Fibroblast of skin of left biceps (primary cell): Measurements from ENCODE around the gene MCC.

Source experiments
- DNase-seq, 2 experiments: peaks; one replicate each; pipeline ENCODE4 v3.0.0-alpha.2; 2013; ENCODE audit warnings: low read depth in 2 of 2

Gene MCC

DNA sequence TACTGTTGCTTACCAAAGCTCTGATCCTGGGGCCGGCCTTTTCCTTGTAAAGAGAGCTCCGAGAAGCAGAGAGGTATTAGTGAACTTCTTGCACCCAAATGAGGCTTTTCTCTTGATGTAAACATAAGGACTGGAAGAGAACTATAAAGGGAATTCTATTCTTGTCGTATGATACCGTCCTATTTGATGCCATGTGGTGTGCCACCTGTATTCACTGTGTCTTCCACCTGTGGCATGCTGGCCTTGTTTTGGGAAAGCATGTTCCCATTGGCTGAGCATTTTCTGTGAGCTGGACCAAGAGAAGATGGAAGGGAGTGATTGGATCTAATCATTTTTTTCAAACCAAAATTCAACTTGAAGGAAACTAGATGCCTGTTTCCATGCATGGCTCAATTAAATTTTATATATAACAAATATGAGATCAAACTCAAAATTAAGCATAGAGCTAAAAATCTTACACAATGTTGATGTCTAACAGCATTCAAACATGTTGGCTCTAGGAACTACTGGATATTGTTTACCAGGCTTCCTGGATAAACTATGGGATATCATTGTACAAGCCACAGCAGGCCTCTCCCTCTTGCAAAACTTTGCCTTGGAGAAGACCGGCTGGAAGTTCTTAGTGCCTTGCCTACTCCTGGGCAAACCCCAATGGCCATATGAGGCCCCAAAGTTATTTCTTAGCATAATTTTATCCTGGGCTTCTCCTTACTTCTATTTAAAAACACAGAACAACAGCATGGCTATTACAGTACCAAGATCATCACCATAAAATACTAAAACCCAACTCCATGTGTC is 168.8 kb downstream of the MCC start:
- DNase-seq = no peak

DNA sequence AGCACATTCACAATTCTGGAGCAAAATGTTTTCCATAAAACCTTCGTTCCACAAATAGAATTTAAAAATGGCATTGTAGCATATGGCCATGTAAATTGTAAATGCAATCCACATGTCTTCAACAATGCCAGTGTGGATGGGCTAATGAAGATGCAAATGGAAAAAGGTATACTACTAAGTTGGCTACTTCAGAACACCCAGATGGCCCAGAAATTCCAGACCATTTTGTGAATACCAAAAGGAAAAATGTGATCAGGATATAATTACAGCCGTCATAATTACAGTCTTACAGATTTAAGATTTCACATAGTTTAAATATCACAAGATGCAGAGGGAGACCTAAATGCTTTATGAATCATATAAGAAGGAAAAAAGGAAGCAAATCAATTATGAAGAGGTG is 170.6 kb downstream of the MCC start:
- DNase-seq = no peak

GRCh38 chr5:113311301-113311700 is 177.0 kb downstream of the MCC start:
- DNase-seq = no peak

- DNase-seq = no peak
These were observed 186.1 kb downstream of the MCC start for GRCh38 chr5:113302120-113302519.

- DNase-seq = no peak
These were observed 188.7 kb downstream of the MCC start for GRCh38 chr5:113299591-113299990.

GRCh38 chr5:113296676-113297075 is 191.6 kb downstream of the MCC start:
- no peak for DNase-seq

DNA sequence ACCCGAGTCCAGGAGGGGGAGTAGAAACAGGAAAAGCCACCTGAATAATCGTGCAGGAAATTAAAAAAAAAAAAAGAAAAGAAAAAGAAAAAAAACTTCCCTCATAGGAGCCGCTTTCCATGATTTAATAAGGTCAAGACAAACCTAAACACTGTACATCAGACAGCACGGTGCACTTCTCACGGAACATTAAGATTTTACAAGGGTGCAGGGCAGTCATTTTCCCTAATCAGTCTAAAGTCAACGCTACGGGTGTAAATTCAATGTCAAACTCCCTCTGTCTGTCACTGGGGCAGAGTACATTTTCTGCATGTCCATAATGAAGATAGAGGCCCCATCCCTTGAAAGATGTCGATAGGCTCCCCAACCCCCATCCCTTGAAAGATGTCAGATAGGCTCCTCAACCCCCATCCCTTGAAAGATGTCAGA is 193.1 kb downstream of the MCC start:
- DNase-seq = no peak

DNA sequence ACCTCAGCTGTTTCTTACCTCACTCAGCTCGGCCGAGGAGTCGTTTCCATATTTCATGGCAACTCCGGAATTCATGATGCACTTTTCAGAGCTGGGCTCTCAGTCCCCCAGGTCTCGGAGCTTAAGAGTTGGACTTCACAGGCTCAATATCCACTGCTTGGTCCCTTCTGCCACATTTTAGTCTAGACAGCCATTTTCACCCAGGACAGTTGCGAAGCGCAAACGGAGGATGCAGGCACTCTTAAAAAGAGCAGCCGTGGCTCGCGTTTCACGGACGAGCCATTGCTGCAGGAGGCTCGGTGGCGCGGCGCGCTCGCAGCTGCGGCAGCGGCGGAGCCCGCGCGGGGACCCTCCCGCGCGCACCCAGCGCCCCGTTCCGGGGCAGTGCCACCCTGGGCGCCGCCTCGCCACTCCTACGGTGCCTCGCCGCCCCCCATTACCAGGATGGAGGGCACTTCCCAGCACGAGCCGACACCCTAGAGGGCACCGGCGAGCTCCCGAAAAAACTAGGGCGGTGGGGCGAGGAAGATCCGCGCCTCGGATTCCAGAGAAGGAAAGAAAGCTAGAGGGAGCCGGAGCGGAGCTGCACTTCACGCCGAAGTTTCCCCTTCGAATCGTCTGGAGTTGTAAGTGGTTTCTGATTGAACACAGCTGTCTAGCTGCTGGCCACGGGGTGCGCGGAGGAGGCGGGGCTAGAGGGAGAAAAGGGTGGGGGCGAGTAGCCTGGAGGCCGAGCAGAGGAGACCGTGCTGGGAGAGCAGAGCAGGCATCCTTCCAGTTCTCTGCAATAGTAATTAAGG is 193.7 kb downstream of the MCC start:
- DNase-seq = peak; percentile 79 to 81

DNA sequence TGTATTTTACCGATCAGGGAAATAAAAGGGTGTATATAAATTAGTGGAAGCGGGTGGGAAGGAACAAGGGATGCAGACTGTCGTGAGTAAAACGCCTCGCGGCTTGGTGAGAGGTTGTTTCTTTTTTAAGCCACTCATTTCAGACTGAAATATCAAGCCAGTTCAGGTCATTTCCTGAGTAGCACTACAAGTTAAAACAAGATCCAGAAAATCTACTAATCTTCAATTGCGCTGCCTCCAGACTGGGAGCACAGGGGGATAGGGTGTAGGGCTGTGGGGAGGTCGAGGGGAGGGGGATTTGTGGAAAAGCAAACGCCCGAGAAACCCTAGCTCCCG is 194.3 kb downstream of the MCC start:
- no peak for DNase-seq

DNA sequence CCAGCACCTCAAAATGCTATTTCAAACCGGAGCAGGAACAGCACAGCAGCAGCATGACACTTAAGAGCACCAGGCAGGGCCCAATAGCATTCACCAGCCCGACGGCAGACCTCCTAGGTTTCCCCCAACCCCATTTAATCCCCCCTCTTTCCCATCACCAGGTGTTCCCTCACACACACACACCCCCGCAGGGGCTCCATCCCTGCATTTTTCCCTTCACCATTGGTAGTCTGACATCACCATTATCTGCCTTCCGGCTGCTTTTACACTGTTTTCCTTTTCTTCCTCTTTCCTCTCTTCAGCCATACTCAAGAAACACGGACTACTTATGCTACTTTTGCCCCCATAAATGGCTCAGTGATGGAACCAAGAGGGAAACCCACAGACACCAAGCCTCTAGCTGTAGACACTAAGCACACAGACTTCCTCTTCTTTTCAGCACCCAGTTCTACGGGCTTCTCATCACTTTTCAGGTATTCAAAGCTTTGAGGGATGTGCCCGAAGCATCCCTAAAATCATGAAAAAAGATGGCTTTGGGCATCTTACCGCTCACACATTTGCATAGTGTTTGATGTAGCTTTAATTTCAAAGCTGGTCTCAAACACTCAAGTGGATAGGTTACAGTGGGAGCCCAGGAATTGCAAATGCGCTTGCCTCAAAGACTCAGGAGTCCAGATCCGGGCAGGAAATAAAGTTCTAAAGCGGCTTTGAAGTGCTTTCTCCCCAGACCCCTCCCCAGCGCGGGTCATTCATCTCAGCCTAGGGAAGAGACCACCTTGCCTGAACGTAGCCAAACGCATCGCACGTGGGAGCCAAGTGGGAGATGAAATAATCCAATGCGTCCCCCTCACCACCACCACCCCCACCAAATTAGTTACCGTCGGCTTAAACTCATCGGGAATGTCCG is 194.9 kb downstream of the MCC start:
- no peak for DNase-seq

GRCh38 chr5:113292462-113292861 is 195.8 kb downstream of the MCC start:
- no peak for DNase-seq

GRCh38 chr5:113283558-113283957 is 204.7 kb downstream of the MCC start:
- no peak for DNase-seq

- DNase-seq = no peak
These were observed 205.8 kb downstream of the MCC start for GRCh38 chr5:113282472-113282871.

DNA sequence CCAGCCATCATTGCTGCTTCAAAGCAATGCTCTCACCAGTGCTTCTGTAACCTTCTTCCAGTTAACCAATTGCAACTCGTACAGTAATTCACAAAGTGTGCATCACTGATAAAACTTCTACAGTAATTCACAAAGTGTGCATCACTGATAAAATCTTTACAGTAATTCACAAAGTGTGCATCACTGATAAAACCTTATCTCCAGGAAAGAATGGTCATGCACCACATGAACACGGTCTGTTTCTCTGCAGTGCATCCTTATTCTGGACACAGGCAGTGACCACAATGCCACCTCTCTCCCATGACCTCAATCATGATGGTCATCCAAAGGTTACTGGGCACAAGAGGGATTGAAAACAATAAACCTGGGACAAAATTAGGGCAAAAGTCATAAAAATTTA is 207.1 kb downstream of the MCC start:
- DNase-seq = no peak

GRCh38 chr5:113280541-113280940 is 207.7 kb downstream of the MCC start:
- no peak for DNase-seq

DNA sequence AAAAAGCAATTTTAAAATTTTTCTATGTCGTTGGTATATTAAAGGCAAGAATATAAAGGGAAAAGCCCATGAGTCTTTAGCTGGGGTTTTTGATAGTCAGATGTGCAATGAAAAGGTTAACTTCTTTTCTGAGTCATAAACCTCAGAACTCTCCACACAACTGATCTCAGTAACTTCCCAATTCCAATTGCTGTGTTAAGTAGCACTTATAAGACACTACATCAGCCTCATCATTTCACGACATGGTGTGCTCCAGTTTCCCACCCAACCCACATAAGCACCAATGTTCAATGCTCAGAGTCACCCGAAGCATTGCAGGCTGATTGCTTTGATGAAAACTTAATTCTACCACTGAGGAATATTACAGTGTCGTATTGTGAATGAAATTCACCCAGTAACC is 209.3 kb downstream of the MCC start:
- no peak for DNase-seq

GRCh38 chr5:113276493-113276892 is 211.8 kb downstream of the MCC start:
- DNase-seq = no peak

DNA sequence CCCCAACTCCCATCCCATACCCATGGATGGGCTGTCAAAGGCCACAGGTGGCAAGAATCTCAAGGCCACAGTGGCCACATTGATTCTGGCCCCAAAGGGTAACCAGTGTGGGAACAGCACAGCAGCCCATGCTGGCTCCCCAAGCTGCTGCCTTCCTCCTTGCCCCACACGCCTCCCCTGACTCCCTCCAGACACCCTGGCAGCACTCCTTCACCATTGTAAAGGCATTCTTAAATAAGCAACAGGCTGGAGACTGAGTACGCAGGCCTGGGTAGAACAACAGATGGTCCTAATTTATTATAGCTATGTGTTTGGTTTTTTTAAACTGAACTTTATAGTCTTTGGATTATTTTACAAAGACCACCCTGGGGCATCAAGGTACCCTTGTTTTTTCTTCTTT is 212.3 kb downstream of the MCC start:
- DNase-seq = peak; percentile 34 to 45

DNA sequence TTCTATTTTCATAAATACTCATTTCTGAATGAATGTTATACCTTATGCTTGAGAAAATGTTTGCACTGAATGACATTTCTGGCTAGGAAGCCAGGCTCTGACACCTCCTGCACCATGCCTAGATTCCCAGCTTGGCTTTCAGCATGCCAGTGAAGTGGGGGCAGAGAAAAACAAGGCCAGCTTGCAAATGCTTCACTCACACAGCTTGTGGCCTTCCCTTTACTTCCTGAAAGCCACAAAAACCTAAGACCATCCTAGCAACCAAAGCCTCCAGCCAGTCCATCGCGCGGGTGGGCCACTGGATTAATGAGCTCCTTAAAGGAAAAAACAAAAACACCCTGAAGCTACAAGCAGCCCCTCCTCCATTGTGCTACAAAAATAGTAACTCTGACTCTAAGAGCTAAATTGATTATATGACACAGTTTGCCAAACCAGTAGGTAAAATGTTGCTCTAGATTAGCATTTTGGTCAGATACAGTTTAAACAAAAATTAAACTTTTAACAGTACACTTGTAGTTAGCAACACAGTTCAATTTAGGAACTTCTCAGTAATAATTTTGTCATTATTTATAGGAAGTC is 213.3 kb downstream of the MCC start:
- DNase-seq = no peak

- DNase-seq = no peak
These were observed 214.3 kb downstream of the MCC start for GRCh38 chr5:113273948-113274347.

DNA sequence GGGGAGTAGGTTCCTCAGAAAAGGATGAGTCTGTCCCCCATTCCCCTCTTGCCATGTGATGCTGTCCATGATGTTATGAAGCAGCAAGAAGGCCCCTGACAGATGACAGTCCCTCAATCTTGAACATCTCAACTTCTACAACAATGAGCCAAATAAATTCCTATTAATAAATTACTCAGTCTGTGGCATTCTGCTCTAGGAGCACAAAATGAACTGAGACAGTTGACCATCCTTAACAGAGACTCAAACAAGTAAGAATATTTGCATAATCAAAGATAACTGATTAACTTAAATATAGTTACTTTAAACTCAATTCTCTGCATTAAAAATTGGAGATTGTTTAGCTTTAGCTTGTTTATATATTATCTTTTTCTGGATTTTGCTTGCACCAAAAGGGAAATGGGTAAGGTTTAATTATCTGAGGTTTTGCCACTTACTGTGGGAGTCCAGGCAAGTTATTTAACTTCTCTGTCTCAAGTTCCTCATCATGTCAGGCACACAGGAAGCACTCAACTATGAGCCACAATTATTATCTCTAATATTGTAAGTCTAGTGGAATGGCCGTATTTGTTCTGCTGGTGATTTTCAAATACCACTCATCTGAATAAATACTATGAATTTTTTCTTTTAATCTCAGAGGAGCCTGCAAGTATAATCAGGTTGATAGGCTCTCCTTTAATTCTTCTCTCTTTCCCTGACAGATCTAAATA is 216.4 kb downstream of the MCC start:
- no peak for DNase-seq
